HG02623 (cell line): ENCODE results near the gene ZXDC.
A peak's percentile ranks its signal among the peaks of the same experiment; 100 is the strongest.

Experiments used
- ATAC-seq: cut with Tn5 transposase; IDR thresholded peaks from one replicate; pipeline ENCODE4 v1.9.1; 2021; ENCODE audit warnings: moderate library complexity; ENCODE audit not compliant: unreplicated experiment

ZXDC gene

DNA sequence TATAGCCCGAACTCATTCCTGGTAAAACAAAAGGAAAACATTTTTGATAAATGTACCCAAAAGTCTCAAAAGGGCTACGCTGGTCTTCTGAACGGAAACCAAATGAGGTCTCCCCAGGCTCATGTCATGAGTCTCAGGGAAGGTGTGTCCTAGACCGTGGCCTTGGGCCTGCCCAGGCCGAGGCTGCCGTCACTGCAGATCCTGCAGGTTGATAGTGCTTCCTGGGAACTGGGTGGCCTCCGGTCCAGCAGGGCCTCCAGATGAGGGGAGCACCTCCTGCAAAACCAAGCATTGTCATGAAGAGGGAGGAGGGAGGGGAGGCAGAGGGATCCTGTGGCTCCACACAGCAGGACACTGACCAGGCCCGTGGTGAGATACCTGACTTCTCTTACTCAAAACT, 37.5 kb downstream of the ZXDC start:
- ATAC-seq: no peak

DNA sequence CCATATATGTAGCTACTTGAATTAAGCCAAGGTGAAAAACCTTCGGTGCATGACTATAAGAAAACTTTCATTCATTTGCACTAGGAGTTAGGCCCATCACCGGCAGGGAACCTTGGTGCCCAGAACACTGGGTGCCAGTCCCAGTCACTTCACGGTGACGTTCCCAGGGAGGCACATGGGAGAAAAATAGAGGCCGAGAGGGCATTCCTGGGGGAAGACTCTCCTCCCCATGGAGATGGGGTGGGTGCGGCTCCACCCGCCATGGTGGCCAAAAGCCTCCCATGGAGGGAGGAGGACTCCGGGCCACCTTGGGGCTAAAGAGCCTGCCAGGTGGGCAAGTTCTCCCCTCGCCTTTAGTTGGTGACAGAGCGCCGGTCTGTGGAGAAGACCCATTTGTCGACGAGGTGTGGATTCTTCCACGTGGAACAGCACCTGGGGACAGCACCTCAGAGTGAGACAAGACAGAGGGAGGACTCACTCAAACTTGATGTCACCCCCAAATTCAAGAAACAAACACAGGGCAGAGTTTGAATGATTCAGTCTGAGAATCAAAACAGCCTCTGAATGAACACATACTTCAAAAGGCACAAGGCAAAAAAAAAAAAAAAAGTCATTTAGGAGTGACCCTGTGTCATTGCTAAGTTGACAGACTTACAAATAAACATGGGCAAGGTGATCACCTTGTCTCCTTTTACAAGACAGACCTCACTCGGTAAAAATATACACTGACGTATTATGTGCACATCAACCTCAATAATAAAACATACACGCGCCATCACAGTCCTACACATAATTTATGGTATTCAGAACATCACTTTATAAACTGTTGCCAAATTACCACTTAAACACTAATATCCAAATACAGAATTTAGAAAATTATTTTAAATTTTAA, 38.6 kb downstream of the ZXDC start:
- ATAC-seq: no peak

DNA sequence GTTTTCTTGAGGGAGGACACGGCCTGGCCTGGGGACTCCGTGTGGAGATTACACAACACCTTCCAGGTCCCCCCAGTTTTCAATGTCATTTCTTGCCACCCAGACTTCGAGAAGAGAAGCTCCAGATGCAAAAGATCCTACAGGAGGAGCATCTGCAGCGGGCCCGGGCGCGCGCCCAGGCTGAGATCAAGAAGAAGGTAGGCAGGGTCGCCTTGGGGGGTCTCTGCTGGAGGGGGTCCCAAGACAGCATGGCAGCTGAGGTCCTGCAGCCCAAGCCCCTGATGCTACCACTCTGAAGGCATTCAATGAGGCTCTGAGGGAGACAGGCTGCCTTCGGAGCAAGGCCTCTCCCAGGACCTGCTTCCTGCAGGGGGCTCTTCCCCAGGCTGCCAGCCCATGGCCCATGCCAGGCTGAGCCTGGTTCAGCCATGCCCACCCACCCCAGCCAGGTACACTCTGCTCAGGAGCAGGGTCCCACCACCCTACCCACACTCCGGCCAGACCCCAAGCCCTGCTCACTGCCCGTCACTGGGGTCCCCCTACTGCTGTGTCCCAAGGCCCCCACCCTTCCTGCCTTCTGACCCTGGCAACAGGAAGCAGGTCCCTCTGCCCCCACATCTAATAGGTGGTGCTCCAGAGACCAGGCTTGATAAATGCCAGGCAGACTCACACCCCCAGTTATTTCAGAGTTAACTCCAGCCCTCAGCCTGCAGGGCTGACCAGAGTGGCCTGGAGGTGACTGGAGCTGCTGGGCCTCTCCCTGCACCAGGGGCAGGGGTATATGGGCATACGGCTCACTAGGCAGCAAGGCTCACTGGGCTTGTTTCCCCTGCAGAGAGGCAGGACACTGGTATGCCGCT, 40.0 kb downstream of the ZXDC start:
- ATAC-seq: no peak

DNA sequence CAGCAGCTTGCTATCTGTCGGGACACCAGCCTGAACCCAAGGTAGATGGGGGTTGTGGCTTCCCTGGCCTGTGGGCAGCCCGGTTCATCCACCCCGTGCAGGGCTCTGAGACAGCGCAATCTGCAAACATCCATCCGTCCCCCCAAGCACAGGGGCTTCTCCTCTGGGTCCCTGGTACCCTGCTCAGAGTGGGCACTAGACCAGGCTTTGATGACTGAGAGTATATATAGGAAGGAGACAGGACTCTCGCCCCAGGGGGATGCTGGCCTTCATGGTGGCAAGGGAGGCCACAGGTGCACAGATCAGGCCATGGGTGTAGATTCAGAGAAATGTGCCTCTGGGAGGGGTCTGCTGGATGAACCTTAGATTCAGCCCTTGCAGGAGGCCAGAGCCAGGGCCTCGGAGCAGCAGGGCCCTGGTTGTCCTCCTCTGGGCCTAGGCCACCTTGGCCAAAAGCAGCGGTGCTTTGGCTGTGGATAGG, 40.7 kb downstream of the ZXDC start:
- ATAC-seq: no peak

DNA sequence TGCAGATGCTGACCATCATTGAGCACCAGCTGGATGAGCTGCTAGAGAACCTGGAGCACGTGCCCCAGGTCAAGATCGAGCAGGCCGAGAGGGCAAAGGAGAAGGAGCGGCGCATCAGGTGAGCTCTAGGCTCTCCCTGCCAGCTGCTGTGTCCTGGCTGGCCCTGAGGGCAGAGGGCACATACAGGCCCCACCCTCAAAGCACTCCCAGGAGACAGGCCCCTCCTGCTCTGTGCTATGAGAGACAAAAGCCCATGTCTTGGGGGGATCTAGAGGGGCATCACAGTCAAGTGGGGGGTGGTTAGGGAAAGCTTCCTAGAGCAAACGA, 41.5 kb downstream of the ZXDC start:
- no peak for ATAC-seq

DNA sequence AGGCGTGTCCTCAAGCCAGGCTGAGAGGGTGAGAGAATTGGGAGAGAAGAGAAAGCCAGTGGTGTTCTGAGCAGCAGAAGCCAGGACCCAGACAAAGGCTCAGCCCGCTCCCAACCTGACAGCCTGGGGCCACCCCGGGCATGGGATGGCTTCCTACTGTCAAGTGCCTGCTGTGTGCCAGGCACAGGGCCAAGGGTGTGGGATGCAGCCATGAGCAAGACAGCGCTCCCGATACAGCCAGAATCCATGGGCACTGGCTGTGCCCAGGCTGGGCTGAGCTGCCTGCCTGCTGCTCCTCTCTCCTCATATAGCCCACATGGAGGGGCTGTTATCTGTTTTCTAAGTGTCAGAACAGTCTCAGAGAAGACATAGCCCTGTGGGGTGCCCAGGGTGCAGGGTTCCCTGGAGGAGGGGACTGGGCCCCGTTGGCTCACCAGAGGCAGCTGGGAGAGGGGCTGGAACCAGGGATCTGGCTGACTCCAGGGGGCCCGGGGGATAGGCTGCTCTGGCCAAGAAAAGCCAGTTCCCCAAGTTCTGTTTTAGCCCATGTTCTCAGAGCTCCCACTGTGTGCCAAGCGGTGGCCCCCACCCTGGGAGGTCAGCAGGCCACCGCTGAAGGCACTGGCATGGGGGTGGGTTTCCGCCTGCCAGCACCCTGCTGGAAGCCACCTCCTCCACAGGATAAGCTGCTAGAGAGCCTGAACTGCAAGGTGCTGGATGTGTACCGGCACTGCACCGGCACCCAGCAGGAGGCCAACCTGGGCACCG, 42.0 kb downstream of the ZXDC start:
- no peak for ATAC-seq

DNA sequence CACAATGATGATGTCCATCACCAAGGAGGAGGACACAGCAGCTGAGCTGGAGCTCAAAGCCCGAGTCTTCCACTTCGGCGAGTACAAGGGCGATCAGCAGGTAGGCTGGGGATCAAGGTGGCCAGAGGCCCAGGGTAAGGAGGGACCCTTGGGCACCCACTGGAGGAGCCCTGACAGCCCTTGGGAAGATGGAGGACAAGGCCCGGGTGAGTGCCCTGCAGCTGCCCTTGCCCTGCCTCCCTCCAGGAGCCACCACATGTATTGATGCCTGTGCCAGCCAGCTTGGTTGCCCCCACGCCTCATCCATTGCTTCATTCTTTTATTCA, 42.6 kb downstream of the ZXDC start:
- ATAC-seq: no peak

DNA sequence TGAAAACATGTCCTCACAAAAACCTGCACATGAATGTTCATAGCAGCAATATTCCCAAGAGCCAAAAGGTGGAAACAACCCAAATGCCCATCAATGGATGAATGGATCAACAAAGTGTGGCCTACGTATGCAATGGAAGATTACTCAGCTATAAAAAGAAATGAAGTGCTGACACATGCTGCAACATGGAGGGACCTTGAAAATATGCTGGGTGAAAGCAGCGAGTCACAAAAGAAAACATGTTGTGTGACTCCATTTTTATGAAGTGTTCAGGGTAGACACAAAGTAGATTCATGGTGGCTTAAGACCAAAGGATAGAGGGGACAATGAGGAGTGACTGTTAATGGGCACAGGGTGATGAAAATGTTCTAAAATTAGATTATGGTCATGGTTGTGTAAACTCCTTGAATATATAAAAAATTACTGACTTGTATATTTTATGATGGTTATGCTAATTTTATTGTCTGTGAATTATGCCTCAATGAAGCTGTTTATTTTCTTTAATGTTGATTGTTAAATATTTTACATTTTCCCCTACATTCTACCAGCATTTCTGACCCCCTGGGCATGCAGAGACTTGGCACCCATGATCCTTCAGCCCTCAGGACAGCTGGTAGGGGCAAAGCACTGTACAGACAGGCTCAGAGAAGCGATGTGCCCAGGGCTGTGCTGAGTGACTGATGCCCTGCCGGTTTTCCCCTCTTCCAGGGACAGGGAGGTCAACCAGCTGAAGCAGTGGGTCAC, 43.2 kb downstream of the ZXDC start:
- no peak for ATAC-seq

DNA sequence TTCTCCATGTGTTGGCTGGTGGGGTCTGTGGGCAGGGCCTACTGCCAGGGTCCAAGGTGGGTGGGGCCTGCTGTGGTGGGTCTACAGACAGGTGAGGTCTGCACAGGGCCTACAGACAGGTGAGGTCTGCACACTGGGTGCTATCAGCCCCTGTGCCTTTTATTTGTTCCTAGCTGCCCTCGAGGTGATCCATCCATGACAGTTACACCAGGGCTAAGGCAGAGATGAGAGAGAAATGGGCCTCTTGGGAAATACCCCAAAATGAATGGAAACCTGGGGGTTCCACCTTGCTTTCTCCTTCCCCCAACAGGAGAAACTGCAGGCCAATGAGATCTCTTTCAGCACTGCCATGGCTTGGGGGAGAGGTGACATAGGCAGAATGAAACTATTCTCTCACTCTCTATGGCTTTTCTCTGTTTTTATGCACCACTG, 44.6 kb downstream of the ZXDC start:
- ATAC-seq: peak; percentile 75

DNA sequence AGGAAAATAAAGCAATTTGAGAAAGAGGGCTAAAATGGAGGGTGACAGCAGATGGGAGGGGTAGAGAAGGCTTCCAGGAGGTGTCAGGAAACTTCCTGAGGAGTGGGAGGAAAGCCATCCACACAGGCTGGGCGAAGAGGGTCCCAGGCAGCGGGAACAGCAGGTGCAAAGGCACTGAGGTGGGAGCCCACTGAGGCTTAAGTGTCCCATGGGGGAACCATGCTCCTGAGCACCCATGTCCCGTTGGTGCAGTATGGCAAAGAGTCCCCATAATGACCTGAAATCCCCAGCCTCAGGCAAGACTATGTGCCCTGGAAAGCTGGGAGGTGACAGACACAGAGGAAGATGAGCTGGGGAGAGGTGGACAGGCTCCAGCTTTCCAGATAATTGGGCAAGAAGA, 50.9 kb downstream of the ZXDC start:
- ATAC-seq: no peak

DNA sequence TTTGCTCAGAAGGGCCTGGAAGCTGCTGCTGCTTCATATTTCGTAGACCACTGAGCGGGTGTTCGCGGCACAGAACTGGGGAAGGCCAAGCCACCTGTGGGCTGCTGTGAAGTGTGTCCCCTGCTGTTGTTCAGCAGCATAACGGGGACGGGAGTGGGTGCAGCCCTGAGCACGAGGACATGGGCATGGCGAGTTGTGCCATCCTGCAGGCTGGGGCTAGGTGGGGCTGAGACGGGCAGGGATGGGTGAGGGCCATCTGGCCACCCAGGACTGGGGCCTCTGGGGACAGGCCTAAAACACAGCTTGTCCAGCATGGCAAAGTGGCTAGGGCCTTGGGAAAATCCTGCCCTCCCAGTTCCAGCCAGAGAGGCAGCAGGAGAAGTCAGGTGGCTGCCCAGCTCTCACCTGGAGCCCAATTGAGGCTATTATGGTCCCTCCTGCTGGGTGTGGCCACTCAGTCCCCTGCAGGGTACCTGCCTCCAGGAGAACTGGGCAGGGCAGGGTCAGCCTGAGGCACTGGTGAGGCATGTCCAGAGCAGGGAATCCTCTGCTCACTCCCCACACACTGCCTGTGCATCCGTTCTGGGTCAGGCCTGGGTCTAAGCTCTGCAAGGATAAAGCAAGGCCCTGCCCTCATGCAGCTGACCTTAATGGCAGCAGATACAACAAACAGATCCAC, 51.5 kb downstream of the ZXDC start:
- no peak for ATAC-seq

DNA sequence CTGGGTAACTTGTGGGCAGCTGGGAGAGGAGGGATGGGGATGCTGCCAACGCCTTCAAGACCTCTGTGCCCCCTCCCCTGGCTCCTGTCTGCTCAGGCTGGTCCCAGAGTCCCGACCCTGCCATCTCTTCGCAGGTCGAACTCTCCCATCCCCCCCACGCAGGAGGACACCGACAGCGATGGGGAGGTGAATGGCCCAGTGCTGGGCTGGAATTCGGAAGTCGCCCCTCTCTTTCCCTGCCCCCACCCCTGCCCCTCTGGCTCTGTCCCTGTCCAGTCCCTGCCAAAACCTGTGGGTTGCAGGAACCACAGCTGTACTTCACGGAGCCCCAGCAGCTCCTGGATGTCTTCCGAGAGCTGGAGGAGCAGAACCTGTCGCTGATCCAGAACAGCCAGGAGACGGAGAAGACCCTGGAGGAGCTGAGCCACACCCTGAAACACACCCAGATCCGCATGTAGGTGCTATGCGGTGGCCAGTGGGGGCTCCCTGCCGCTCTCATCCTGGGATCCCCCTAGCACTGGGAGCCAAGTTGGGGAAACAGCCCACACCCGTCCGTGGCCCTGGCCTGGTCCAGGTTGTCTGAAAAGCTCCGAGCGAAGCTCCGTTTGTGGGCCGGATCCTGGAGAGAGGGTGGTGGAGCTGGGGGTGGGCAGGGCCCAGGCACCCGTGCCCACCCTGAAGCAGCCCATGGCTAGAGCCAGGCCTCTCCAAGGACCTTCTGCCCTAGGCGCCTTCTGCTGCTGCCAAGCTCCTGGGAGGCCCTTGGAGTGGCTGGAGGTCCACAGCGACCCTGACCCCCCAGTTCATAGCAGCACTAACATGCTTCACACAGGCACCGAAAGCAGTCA, 52.3 kb downstream of the ZXDC start:
- no peak for ATAC-seq

DNA sequence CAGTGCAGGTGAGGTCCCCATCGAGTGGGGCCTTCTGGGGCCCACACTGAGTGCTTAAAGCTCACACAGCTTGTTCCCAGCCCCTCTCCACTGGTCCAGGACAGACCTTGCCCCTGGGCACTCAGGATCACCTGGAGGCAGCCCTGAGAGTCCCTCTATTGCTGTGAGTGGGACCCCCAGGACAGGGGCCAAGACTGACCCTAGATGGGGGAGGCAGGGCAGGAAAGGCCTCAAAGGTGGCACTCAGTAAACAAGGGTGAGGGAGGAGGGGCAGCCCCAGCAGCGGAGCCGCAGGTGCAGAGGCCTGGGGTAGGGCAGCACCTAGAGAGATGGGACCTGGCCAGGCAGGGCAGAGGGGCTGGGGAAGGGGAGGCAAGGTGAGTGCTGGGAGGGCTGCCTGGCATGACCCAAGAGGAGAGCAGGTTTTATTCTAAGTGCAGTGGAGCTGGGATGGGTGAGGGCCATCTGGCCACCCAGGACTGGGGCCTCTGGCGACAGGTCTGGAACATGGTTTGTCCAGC, 53.1 kb downstream of the ZXDC start:
- no peak for ATAC-seq

DNA sequence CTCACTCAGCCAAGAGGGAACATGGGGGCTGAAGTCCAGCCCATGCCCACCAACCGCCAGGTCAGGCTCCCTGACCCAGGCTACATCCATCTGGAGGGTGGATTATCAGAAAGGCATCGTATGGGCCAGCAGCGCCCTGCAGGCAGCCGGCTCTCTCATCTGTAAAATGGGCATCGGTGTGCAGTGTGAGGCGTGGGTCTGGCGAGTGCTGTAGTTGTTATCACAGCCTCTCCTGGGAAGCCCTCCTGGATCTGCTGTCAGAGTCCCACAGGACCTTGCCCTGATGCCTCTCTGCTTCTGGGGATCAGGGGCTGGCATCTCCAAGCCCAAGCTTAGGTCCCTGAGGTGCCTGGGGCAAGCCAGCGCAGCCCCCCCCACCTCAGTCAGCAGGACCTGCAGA, 53.6 kb downstream of the ZXDC start:
- no peak for ATAC-seq

DNA sequence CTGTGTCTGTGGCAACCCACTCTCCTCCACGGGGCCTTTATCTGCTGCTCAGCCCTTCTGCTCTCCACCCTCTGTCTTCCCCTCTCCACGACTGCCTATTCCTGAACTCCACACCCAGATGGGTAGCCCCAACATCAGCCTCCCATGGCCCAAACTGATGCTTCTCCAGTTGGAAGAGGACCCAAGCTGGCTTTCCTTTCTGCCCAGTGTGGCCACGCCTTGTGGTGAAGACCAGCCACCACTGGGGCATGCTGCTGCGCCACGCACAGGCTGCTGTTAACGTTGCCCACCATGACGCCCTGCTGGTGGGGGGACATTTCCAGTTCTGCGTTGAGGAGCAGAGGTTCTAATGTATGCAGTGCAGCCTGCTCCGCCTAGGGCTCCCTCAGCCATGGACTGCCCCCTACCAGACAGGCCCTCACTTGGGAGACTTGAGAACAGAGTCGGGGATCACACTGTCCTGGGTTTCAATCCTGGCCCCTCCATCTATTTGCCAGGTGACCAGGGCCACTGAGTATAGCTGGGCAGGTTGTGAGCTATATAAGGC, 54.0 kb downstream of the ZXDC start:
- ATAC-seq: no peak

DNA sequence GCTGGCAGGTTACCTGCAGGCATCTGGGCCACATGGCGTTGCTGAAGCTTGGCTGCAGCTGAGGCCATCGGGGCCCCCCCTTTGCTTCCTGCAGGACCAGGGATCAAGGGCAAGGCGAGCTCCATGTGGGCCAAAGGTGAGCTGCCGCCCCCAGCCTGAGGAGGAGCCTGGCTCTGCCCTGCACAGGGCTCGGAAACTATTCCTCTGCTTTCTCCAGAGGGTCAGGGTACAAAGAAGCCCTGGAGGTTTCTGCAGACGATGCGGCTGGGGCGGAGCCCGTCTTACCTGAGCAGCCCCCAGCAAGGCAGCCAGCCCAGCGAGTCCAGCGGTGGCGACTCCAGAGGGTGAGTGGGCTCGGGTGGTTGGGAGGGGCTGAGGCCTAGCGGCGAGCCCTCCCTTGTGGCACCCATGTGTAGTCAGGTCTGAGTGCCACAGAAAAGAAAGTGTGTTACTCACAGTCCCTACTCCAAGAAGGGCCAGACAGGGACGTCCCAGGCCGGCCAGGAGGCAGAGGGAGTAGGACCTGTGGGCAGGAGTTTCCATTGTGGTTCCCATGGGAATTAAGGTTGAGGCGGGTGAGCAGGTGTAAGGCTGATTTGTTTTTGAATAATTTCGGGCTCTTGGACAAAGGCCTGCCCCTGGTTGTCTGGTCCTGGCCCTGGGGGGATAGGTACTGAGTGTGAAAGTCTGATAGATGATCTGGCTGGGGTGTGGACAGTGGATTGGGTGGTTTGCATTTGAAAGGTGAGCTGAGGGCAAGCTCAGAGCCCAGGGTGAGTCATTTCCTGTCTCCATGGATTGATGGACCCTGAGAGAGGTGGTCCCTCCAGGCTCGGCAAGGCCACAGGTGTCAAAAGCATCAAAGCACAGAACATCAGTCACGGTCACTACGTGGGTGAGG, 55.6 kb downstream of the ZXDC start:
- ATAC-seq: no peak

DNA sequence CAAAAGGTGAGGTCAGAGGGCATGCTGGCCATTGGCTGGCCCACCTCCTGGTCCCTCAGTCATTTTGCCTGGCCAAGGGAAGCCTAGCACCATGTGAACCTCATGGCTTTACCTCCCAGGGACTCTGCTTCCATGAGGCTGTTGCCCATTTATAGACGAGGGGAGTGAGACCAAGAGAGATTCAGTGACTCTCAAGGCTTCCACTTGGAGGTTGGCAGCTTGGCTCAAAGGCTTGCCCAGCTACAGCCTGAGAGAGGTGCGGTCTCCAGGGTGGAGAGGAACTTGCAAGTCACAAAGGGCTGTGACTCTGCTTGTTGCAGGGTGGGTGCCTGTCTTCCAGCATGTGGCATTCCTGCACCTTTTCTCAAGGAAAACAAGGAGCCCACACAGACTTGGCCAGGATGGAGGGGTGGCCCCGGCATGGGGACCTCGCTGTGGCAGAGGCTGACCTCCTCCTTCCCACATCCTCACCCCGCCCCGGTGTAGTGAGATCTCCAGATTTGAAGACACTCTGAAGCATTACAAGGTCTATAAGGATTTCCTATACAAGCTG, 56.5 kb downstream of the ZXDC start:
- no peak for ATAC-seq
